Vagina (tissue), 2 donors: ENCODE measurements around the gene TEKT1.

Experiments used
- POLR2A ChIP-seq, 2 donors: fragments of 450-650 bp; IDR thresholded peaks; one replicate each; pipeline ENCODE4 v1.6.1; 2017; ENCODE audit warnings: antibody characterized with exemption in 2 of 2, mild to moderate bottlenecking in 2 of 2, moderate library complexity in 2 of 2
- POLR2AphosphoS5 ChIP-seq, 2 donors: sonication (generic); formaldehyde crosslinking; IDR thresholded peaks; one replicate each; pipeline ENCODE4 v1.9.0; 2017; ENCODE audit warnings: antibody characterized with exemption in 2 of 2, mild to moderate bottlenecking in 2 of 2, low read depth in 1 of 2; ENCODE audit not compliant: insufficient read depth in 1 of 2
- TF ChIP-seq, protein P1 (sequence below), 3 experiments: fragments of 450-650 bp in 2 of 3; fragments of 200-600 bp in 1 of 3; sonication (generic) in 1 of 3; IDR thresholded peaks; one replicate each; pipeline ENCODE4 v1.5.1; 2017 to 2019; ENCODE audit warnings: antibody characterized with exemption in 3 of 3, mild to moderate bottlenecking in 2 of 3, moderate library complexity in 2 of 3

- TF ChIP-seq, protein P1, sequence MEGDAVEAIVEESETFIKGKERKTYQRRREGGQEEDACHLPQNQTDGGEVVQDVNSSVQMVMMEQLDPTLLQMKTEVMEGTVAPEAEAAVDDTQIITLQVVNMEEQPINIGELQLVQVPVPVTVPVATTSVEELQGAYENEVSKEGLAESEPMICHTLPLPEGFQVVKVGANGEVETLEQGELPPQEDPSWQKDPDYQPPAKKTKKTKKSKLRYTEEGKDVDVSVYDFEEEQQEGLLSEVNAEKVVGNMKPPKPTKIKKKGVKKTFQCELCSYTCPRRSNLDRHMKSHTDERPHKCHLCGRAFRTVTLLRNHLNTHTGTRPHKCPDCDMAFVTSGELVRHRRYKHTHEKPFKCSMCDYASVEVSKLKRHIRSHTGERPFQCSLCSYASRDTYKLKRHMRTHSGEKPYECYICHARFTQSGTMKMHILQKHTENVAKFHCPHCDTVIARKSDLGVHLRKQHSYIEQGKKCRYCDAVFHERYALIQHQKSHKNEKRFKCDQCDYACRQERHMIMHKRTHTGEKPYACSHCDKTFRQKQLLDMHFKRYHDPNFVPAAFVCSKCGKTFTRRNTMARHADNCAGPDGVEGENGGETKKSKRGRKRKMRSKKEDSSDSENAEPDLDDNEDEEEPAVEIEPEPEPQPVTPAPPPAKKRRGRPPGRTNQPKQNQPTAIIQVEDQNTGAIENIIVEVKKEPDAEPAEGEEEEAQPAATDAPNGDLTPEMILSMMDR (IDR thresholded peaks at IDR 0.05) = no peak
- TF ChIP-seq POLR2AphosphoS5 (IDR thresholded peaks at IDR 0.05; ENCODE audit: insufficient read depth in 1 of 2, low read depth in 1 of 2) (no peak), POLR2A (IDR thresholded peaks at IDR 0.05) (no peak)
These were observed 26.4 kb upstream of the TEKT1 start for GRCh38 chr17:6857904-6858303.
